K562 (cell line): Measurements from ENCODE around the gene DIAPH1. TPM values are rescaled to one million over a fixed set of nuclear protein-coding genes. Genes with fewer than 3 reads are reported as not detected.

Source experiments
- HNRNPUL1 ChIP-seq: fragments of 200-400 bp; formaldehyde crosslinking; IDR thresholded peaks from 2 replicates; pipeline ENCODE4 v1.6.1; 2017; ENCODE audit warnings: low read length
- MECOM ChIP-seq: fragments of 250-450 bp; sonication (Bioruptor Pico); IDR thresholded peaks from 2 replicates; pipeline ENCODE4 v1.8.0; 2022; ENCODE audit warnings: inconsistent platforms
- NELFE ChIP-seq: IDR thresholded peaks from 2 replicates; pipeline ENCODE4 v1.6.1; 2011; ENCODE audit warnings: mild to moderate bottlenecking; ENCODE audit not compliant: insufficient read depth, insufficient read length
- NUFIP1 ChIP-seq: fragments of 450-650 bp; IDR thresholded peaks from 2 replicates; pipeline ENCODE4 v1.6.1; 2018; ENCODE audit not compliant: partially characterized antibody
- PTRF ChIP-seq: fragments of 450-650 bp; IDR thresholded peaks from 2 replicates; pipeline ENCODE4 v1.6.1; 2016; ENCODE audit warnings: mild to moderate bottlenecking, missing genetic modification characterization, missing compliant biosample characterization
- SAP30 ChIP-seq: fragments of 200-600 bp; sonication (generic); IDR thresholded peaks from 2 replicates; pipeline ENCODE4 v1.6.1; 2012; ENCODE audit warnings: borderline replicate concordance, low read depth, mild to moderate bottlenecking, moderate library complexity, low read length, control low read depth, inconsistent platforms; ENCODE audit not compliant: insufficient read depth, poor library complexity, severe bottlenecking
- SRF ChIP-seq, 2 experiments: fragments of 250-450, 450-650 bp in 1 of 2; sonication (Bioruptor Pico) in 1 of 2; sonication (generic) in 1 of 2; formaldehyde crosslinking; IDR thresholded peaks; 2 replicates each; pipeline versions ENCODE4 v1.5.0 to v1.5.1; 2020 to 2022; ENCODE audit warnings: mild to moderate bottlenecking in 1 of 2, missing genetic modification reagents in 1 of 2
- ZBTB34 ChIP-seq: fragments of 250-450 bp; sonication (Bioruptor Pico); IDR thresholded peaks from 2 replicates; pipeline ENCODE4 v1.8.0; 2021; ENCODE audit warnings: mild to moderate bottlenecking, moderate library complexity
- ZBTB9 ChIP-seq: fragments of 450-650 bp; formaldehyde crosslinking; IDR thresholded peaks from 2 replicates; pipeline ENCODE4 v1.4.0; 2020; ENCODE audit warnings: mild to moderate bottlenecking, moderate library complexity
- ZNF146 ChIP-seq: IDR thresholded peaks from one replicate; pipeline ENCODE4 v1.6.1; 2018; ENCODE audit warnings: missing compliant biosample characterization; ENCODE audit not compliant: unreplicated experiment
- ZNF280B ChIP-seq: fragments of 250-450 bp; sonication (Bioruptor Pico); IDR thresholded peaks from 2 replicates; pipeline ENCODE4 v1.5.1; 2021; ENCODE audit warnings: mild to moderate bottlenecking
- ZNF282 ChIP-seq: sonication (generic); formaldehyde crosslinking; IDR thresholded peaks from 2 replicates; pipeline ENCODE4 v1.8.1; 2023; ENCODE audit warnings: missing genetic modification reagents
- ZNF318 ChIP-seq, 2 experiments: fragments of 450-650 bp; IDR thresholded peaks; 2 replicates each; pipeline ENCODE4 v1.6.1; 2016; ENCODE audit warnings: mild to moderate bottlenecking in 2 of 2, borderline replicate concordance in 1 of 2, low read depth in 1 of 2, moderate library complexity in 1 of 2
- ZNF444 ChIP-seq: fragments of 250-450 bp; sonication (Bioruptor Pico); IDR thresholded peaks from 2 replicates; pipeline ENCODE4 v1.4.0; 2020; ENCODE audit warnings: mild to moderate bottlenecking, moderate library complexity
- polyA plus RNA-seq, 8 experiments: library from polyadenylated mRNA; depleted of rRNA in 4 of 8; stranded (reverse) in 5 of 8; unstranded in 3 of 8; fragments of >200 nt; fragmentation: Nextera tagmentation in 2 of 8; fragmentation: Illumina TruSeq in 1 of 8; extraction: Ambion mirVana in 2 of 8; extraction: Trizol in 1 of 8; gene quantifications; 2 replicates each; pipeline versions ENCODE4 v1.2.1 to v1.2.3, GENCODE V29; 2011 to 2014; ENCODE audit warnings: inconsistent platforms in 1 of 8, missing spikeins in 1 of 8
- total RNA-seq, 7 experiments: library from RNA; depleted of rRNA in 6 of 7; stranded (reverse); fragments of >200 nt in 6 of 7; fragmentation: Illumina TruSeq in 2 of 7; extraction: Trizol in 2 of 7; gene quantifications; 2 replicates each; pipeline versions ENCODE4 v1.2.1 to v1.2.3, GENCODE V29; 2011 to 2021; ENCODE audit warnings: low replicate concordance in 1 of 7

The DIAPH1 gene
- total and polyA plus RNA-seq, 9 of the 15 experiments (the other 6 are each of a cell fraction or from before 2014, with no cell fraction given) = 60.8 to 328 (median 97.8) TPM

- TF ChIP-seq SAP30 (peak; percentile 56), NUFIP1 (no peak), MECOM (CRISPR knock-in tag) (no peak), NELFE (no peak), ZNF444 (CRISPR knock-in tag) (no peak), ZNF280B (CRISPR knock-in tag) (no peak), HNRNPUL1 (no peak), SRF (CRISPR knock-in tag; IDR thresholded peaks at IDR 0.05) (peak in 1 of 2 experiments; percentile 41; a peak in 1 of 4 replicates), ZBTB9 (CRISPR knock-in tag) (no peak), PTRF (no peak), ZNF146 (CRISPR knock-in tag) (no peak), ZNF318 (IDR thresholded peaks at IDR 0.05; ENCODE audit: borderline replicate concordance in 1 of 2, low read depth in 1 of 2) (no peak), ZNF282 (CRISPR knock-in tag) (no peak), ZBTB34 (CRISPR knock-in tag) (no peak)
These were observed 32.3 kb upstream of the DIAPH1 start, which contains the start of gene FCHSD1 (continued) for GRCh38 chr5:141650851-141651727.
